ENCODE data around the gene SESN2. TPM values are rescaled to one million over a fixed set of nuclear protein-coding genes. Genes with fewer than 3 reads are reported as not detected.

SESN2 gene
- total and polyA plus RNA-seq, 2 donors (not counting 1 experiment from before 2014, with no cell fraction given) = 4.5 to 5.4 TPM

DNA sequence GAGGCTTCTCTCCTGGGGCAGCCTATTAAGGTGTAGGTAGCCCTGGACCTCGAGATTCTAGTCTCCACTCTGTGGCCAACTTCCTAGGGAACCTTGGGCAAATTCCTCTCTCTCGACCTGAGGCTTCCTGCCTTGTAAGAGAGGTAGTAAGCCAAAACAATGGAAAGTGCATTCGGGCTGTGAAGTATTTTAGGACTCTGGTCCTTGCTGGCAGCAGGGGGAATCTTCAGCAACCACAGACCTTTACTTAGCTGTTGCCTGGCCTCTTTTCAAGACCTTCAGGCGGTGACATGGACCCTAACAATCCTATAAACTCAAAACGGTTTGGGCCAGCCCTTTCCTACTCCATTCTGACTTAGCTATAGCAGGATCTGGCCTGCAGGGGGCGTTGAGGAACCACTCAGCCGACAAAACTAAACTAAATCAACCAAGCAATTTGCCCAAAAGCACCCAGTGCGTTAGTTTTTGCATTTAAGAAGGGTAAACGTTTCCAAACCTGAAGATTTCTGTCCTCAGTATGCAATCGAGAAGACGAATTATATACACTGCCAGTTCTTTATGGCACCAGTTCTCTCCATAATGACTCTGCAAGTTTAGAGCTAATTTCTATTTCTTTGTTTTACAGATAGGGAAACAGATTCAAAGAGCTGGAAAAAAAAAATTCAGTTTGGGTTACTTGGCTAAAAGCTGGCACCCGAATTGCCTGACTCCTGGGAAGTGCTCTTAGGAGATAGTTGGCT, 10.9 kb upstream of the SESN2 start:
- Histone ChIP-seq H3K9ac (ENCODE audit: low read length) (peak overlapping the region; percentile 39), H3K4me1 (ENCODE audit: control insufficient read depth in 2 of 2, insufficient read depth in 2 of 2, low read length in 2 of 2) (peaks cover 43 to 51% of the 10 kb centered on the region in 2 donors), H3K27ac (ENCODE audit: low read length in 2 of 2) (peak overlapping the region; percentile 74 to 77), H3K79me2 (ENCODE audit: control insufficient read depth, insufficient read depth, low read length) (no peaks in the 10 kb centered on the region), H3K4me2 (replicated peaks; ENCODE audit: low read depth, low read length, poor library complexity, severe bottlenecking) (peak overlapping the region; percentile 73), H3K36me3 (replicated peaks in 1 of 2; ENCODE audit: control extremely low read depth in 1 of 2, control insufficient read depth in 1 of 2, extremely low read depth in 1 of 2, insufficient read depth in 2 of 2, low read length in 1 of 2) (no peaks in the 10 kb centered on the region), H3K9me3 (ENCODE audit: control extremely low read depth in 1 of 3, control insufficient read depth in 2 of 3, insufficient read depth in 1 of 3, low read length in 2 of 3) (no peaks in the 10 kb centered on the region), H3K4me3 (ENCODE audit: control extremely low read depth in 1 of 5, extremely low read depth in 1 of 5, insufficient read depth in 1 of 5, low read depth in 2 of 5, low read length in 4 of 5) (peak overlapping the region in 4 of 5 experiments; percentile 15 to 45 (median 38)), H3K27me3 (replicated peaks in 1 of 4; ENCODE audit: control extremely low read depth in 1 of 4, control insufficient read depth in 3 of 4, insufficient read depth in 4 of 4, low read length in 3 of 4) (no peaks in the 10 kb centered on the region), H2AFZ (ENCODE audit: insufficient read depth, low read depth, low read length, poor library complexity, severe bottlenecking) (peak overlapping the region; percentile 80), H4K20me1 (ENCODE audit: control insufficient read depth, insufficient read depth, low read length, poor library complexity, severe bottlenecking) (no peaks in the 10 kb centered on the region)
- Mint-ChIP-seq H3K4me1 (peaks cover 49% of the 10 kb centered on the region), H3K4me3 (peak overlapping the region; percentile 83), H3K27me3 (no peaks in the 10 kb centered on the region), H3K9me3 (ENCODE audit: insufficient read depth) (no peaks in the 10 kb centered on the region), H3K27ac (peak overlapping the region; percentile 88)
- ChIA-PET CTCF (interaction anchor here (0.6 to 6.8 kb wide), 31 partner anchors 9 to 629 kb away, joined by 3 to 65 read pairs (median 4); partner anchors contain the start of genes ATP5IF1, DNAJC8, EYA3 and MED18), POLR2A (interaction anchor here (0.7 to 4.6 kb wide), 4 partner anchors 11 to 265 kb away, joined by 3 to 46 read pairs (median 9); partner anchors contain the start of genes ATP5IF1, MED18 and SESN2)
- intact Hi-C loops (cut with micrococcal nuclease) = loop anchor here (2.0 to 10.0 kb wide), 6 partner anchors 256 to 934 kb away; partner anchors contain the start of genes GMEB1, RNU11, SRSF4 and TAF12
- DNase-seq = peak; percentile 86
- TF ChIP-seq, protein P1, sequence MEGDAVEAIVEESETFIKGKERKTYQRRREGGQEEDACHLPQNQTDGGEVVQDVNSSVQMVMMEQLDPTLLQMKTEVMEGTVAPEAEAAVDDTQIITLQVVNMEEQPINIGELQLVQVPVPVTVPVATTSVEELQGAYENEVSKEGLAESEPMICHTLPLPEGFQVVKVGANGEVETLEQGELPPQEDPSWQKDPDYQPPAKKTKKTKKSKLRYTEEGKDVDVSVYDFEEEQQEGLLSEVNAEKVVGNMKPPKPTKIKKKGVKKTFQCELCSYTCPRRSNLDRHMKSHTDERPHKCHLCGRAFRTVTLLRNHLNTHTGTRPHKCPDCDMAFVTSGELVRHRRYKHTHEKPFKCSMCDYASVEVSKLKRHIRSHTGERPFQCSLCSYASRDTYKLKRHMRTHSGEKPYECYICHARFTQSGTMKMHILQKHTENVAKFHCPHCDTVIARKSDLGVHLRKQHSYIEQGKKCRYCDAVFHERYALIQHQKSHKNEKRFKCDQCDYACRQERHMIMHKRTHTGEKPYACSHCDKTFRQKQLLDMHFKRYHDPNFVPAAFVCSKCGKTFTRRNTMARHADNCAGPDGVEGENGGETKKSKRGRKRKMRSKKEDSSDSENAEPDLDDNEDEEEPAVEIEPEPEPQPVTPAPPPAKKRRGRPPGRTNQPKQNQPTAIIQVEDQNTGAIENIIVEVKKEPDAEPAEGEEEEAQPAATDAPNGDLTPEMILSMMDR (IDR thresholded peaks at IDR 0.05) = peak; percentile 86
- no peak for TF ChIP-seq EZH2 (IDR thresholded peaks at IDR 0.05; ENCODE audit: borderline replicate concordance, insufficient read depth, low read depth, low read length, poor library complexity, severe bottlenecking)
- 7% methylated on average over 7 of the region's 12 CpGs for WGBS (ENCODE audit: insufficient coverage)
- peak; percentile 16 for ATAC-seq (ENCODE audit: low read depth)
